HG03103 (cell line): Measurements from ENCODE around the gene TMEM253.

Source experiments
- ATAC-seq: cut with Tn5 transposase; IDR thresholded peaks from one replicate; pipeline ENCODE4 v1.9.1; 2021; ENCODE audit warnings: low read depth; ENCODE audit not compliant: unreplicated experiment

TMEM253 gene

GRCh38 chr14:21070610-21071224, 30.1 kb upstream of the TMEM253 start:
- peak; percentile 15 for ATAC-seq

- ATAC-seq, result peak; percentile 66
Measured at GRCh38 chr14:21071225-21072030, 29.4 kb upstream of the TMEM253 start.

- ATAC-seq, result no peak
Measured at GRCh38 chr14:21072031-21072473, 28.8 kb upstream of the TMEM253 start.

GRCh38 chr14:21072781-21073339, 28.0 kb upstream of the TMEM253 start:
- ATAC-seq, result no peak

GRCh38 chr14:21073921-21074320, 26.9 kb upstream of the TMEM253 start:
- no peak for ATAC-seq

- ATAC-seq, result no peak
Measured at GRCh38 chr14:21074398-21075272, 26.2 kb upstream of the TMEM253 start.

- ATAC-seq, result no peak
Measured at GRCh38 chr14:21075719-21076437, 25.0 kb upstream of the TMEM253 start.

- ATAC-seq, result no peak
Measured at GRCh38 chr14:21077672-21078071, 23.2 kb upstream of the TMEM253 start.

GRCh38 chr14:21078287-21078686, 22.6 kb upstream of the TMEM253 start:
- ATAC-seq, result no peak

- no peak for ATAC-seq
Measured at GRCh38 chr14:21078726-21079125, 22.1 kb upstream of the TMEM253 start.

GRCh38 chr14:21081521-21082142, 19.2 kb upstream of the TMEM253 start:
- ATAC-seq, result no peak

GRCh38 chr14:21083565-21084325, 17.1 kb upstream of the TMEM253 start:
- ATAC-seq, result no peak

GRCh38 chr14:21084396-21084795, 16.5 kb upstream of the TMEM253 start:
- ATAC-seq, result no peak

GRCh38 chr14:21084998-21085853, 15.6 kb upstream of the TMEM253 start:
- no peak for ATAC-seq

GRCh38 chr14:21086908-21087293, 14.0 kb upstream of the TMEM253 start:
- ATAC-seq, result no peak

- peak; percentile 60 for ATAC-seq
Measured at GRCh38 chr14:21087294-21088091, 13.4 kb upstream of the TMEM253 start.

- no peak for ATAC-seq
Measured at GRCh38 chr14:21088687-21089086, 12.2 kb upstream of the TMEM253 start.
